Urothelium cell line (cell line): Measurements from ENCODE around the gene ATPAF1.

Experiments used
- DNase-seq: peaks from one replicate; pipeline ENCODE4 v3.0.0; 2011; ENCODE audit warnings: low spot score, mixed read lengths
- FAIRE-seq: peaks from 2 replicates; lab custom pipeline; 2011; peaks lifted over from hg19 to GRCh38; lab: Jason Lieb, UNC

ATPAF1 gene

DNA sequence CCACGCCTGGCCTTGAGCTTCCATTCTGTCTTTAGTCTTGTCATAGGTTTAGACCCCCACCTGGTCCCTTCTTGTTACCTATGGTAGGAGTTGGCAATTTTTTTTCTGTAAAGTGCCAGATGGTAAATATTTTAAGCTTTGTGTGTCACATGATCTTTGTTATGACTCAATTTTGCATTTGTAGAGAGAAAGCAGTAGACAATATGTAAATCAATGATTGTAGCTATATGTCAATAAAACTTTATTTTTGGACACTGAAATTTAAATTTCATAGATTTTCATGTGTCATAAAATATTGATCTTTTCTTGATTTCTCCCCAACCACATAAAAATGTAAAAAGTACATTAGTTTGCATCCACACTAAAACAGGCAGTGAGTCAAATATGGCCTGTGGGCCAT, 72.1 kb downstream of the ATPAF1 start:
- FAIRE-seq = no peak

GRCh38 chr1:46595127-46595526, 73.0 kb downstream of the ATPAF1 start:
- DNase-seq (no peak), FAIRE-seq (no peak)

More for the DNA sequence above, 72.1 kb downstream of the ATPAF1 start:
- DNase-seq = no peak

DNA sequence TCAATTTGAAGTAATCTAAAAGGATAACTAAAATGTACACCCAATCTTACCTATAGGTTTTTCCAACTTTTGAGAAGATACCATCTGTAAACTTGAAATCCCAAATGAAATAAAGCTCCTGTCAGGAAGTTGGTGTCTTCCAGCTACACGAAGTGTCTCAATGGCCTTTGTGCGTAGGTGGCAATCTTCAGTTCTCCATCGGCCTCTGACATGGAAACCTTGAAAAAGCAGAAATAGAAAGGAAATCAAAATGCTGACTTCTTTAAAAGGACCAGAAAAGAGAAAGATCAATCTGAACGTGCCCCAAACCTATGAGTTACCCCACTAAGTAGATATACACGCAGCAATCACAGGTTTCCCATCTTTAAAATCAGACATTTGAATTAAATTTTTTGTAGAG, 74.1 kb downstream of the ATPAF1 start:
- no peak for DNase-seq
- FAIRE-seq = no peak

GRCh38 chr1:46592823-46593222, 75.3 kb downstream of the ATPAF1 start:
- DNase-seq = no peak
- FAIRE-seq = no peak

DNA sequence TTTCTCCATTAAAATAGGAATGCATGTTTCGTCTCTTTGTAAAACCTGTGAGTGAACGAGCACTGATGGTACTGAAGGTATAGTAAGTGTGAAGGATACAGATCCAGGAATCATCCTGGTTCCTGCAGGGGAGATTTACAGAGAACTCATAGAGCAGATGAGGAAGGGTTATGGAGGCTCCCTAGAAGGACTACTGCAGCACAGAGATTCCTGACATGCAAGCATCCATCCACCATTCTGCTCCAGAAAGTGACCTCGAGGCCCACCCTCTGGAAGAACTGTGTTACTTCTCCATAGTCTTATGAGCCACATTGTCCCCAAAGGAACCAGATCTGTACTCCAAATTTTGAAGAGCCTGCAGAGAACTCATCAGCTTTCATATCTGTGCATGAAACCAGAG, 78.6 kb downstream of the ATPAF1 start:
- DNase-seq (no peak), FAIRE-seq (no peak)

GRCh38 chr1:46587069-46587468, 81.1 kb downstream of the ATPAF1 start:
- no peak for DNase-seq
- no peak for FAIRE-seq

- no peak for FAIRE-seq
- no peak for DNase-seq
Observed at GRCh38 chr1:46585312-46585938, 82.7 kb downstream of the ATPAF1 start.

- DNase-seq (no peak), FAIRE-seq (no peak)
Observed at GRCh38 chr1:46583494-46583893, 84.7 kb downstream of the ATPAF1 start.

- DNase-seq (no peak), FAIRE-seq (no peak)
Observed at GRCh38 chr1:46582972-46583371, 85.2 kb downstream of the ATPAF1 start.
